HepG2 (cell line): ENCODE measurements around the gene NCOA7. TPM values are rescaled to one million over a fixed set of nuclear protein-coding genes. Genes with fewer than 3 reads are reported as not detected.
A peak's percentile ranks its signal among the peaks of the same experiment; 100 is the strongest.

Experiments used
- BATF2 ChIP-seq: sonication (generic); formaldehyde crosslinking; IDR thresholded peaks from 2 replicates; pipeline ENCODE4 v1.8.0; 2022; ENCODE audit warnings: mild to moderate bottlenecking, missing genetic modification reagents, moderate library complexity
- HOXA5 ChIP-seq: sonication (generic); formaldehyde crosslinking; IDR thresholded peaks from 2 replicates; pipeline ENCODE4 v1.4.0; 2020; ENCODE audit warnings: missing genetic modification reagents
- JUNB ChIP-seq: sonication (generic); formaldehyde crosslinking; IDR thresholded peaks from 2 replicates; pipeline ENCODE4 v1.8.0; 2022; ENCODE audit warnings: missing genetic modification reagents, mild to moderate bottlenecking, borderline replicate concordance
- KIAA2018 ChIP-seq: sonication (generic); formaldehyde crosslinking; IDR thresholded peaks from 2 replicates; pipeline ENCODE4 v1.5.0; 2020; ENCODE audit warnings: mild to moderate bottlenecking, missing genetic modification reagents, borderline replicate concordance
- MAFK ChIP-seq, 2 experiments: IDR thresholded peaks in 1 of 2; conservative IDR thresholded peaks in 1 of 2; 2 replicates each; pipeline ENCODE4 v1.6.1; 2011; ENCODE audit warnings: improper control_type of control experiment in 2 of 2, low read length in 2 of 2
- MYNN ChIP-seq: sonication (generic); formaldehyde crosslinking; IDR thresholded peaks from 2 replicates; pipeline ENCODE4 v1.4.0; 2020; ENCODE audit warnings: mild to moderate bottlenecking, low read depth, missing genetic modification reagents
- NFE2L2 ChIP-seq: fragments of 150-350 bp; IDR thresholded peaks from 2 replicates; pipeline ENCODE4 v1.6.1; 2014; ENCODE audit warnings: low read length
- RNF2 ChIP-seq: fragments of 450-650 bp; conservative IDR thresholded peaks from 2 replicates; pipeline ENCODE4 v1.6.1; 2016; ENCODE audit warnings: low read depth
- SIX1 ChIP-seq: sonication (generic); formaldehyde crosslinking; IDR thresholded peaks from 2 replicates; pipeline ENCODE4 v1.4.0; 2020; ENCODE audit warnings: missing genetic modification reagents, borderline replicate concordance
- SRF ChIP-seq: IDR thresholded peaks from 2 replicates; pipeline ENCODE4 v1.6.1; 2011; ENCODE audit warnings: mild to moderate bottlenecking, low read depth, low read length, moderate library complexity
- USF2 ChIP-seq, 2 experiments: sonication (generic) in 1 of 2; formaldehyde crosslinking in 1 of 2; IDR thresholded peaks; 2 replicates each; pipeline versions ENCODE4 v1.5.1 to v1.6.1; 2011 to 2020; ENCODE audit warnings: borderline replicate concordance in 1 of 2, low read depth in 1 of 2, low read length in 1 of 2, mild to moderate bottlenecking in 1 of 2, missing genetic modification reagents in 1 of 2, moderate library complexity in 1 of 2
- ZNF12 ChIP-seq: sonication (generic); formaldehyde crosslinking; IDR thresholded peaks from 2 replicates; pipeline ENCODE4 v1.5.0; 2020; ENCODE audit warnings: missing genetic modification reagents
- ZNF143 ChIP-seq: sonication (generic); formaldehyde crosslinking; IDR thresholded peaks from 2 replicates; pipeline ENCODE4 v1.4.0; 2020; ENCODE audit warnings: missing genetic modification reagents
- ZNF329 ChIP-seq: sonication (generic); formaldehyde crosslinking; IDR thresholded peaks from 2 replicates; pipeline ENCODE4 v1.9.0; 2021; ENCODE audit warnings: low read depth, mild to moderate bottlenecking, missing genetic modification reagents
- polyA plus RNA-seq, 8 experiments: library from polyadenylated mRNA; depleted of rRNA in 3 of 8; stranded (reverse) in 7 of 8; unstranded in 1 of 8; fragments of >200 nt; fragmentation: Illumina TruSeq in 4 of 8; extraction: Trizol in 4 of 8; gene quantifications; 2 replicates each; pipeline versions ENCODE4 v1.2.1 to v1.2.3, GENCODE V29; 2011 to 2016; ENCODE audit warnings: low read depth in 4 of 8, missing spikeins in 1 of 8, mixed read lengths in 1 of 8; ENCODE audit not compliant: insufficient read depth in 1 of 8
- total RNA-seq, 5 experiments: library from RNA; depleted of rRNA; stranded (reverse); fragments of >200 nt; fragmentation: Illumina TruSeq; extraction: Trizol; gene quantifications; 2 replicates each; pipeline ENCODE4 v1.2.3, GENCODE V29; 2016; ENCODE audit warnings: low read depth in 1 of 5

NCOA7 gene
- total and polyA plus RNA-seq, 2 of the 13 experiments (the other 11 are each of a cell fraction or from before 2014, with no cell fraction given), result 13.6 to 20.8 TPM

- TF ChIP-seq KIAA2018, result no peak
- TF ChIP-seq SRF, result no peak
- TF ChIP-seq SIX1 (CRISPR knock-in tag), result peak; percentile 83
- TF ChIP-seq MAFK (conservative IDR thresholded peaks at IDR 0.05 in 1 of 2, IDR thresholded peaks at IDR 0.05 in 1 of 2; ENCODE audit: low read length in 2 of 2), result no peak
- TF ChIP-seq ZNF329, result no peak
- no peak for TF ChIP-seq NFE2L2
- no peak for TF ChIP-seq USF2 (IDR thresholded peaks at IDR 0.05; ENCODE audit: low read depth, low read length)
- TF ChIP-seq USF2 (CRISPR knock-in tag; IDR thresholded peaks at IDR 0.05; ENCODE audit: borderline replicate concordance), result no peak
- no peak for TF ChIP-seq JUNB (CRISPR knock-in tag)
- TF ChIP-seq BATF2, result no peak
- TF ChIP-seq ZNF12 (CRISPR knock-in tag), result peak; percentile 56; the same call in 1 of the 2 replicates
- TF ChIP-seq RNF2, result no peak
- TF ChIP-seq HOXA5 (CRISPR knock-in tag), result no peak
- TF ChIP-seq ZNF143 (CRISPR knock-in tag), result no peak
- no peak for TF ChIP-seq MYNN (CRISPR knock-in tag)
Observed at GRCh38 chr6:125944434-125944816, 153.7 kb downstream of the NCOA7 start (continued).
